Stimulated activated CD8-positive, alpha-beta memory T cell treated with anti-CD3 and anti-CD28 coated beads, Interleukin-4, amount 100 ng/mL, for 4 hours (primary cell): ENCODE results near the gene TFAP2D.
A peak's percentile ranks its signal among the peaks of the same experiment; 100 is the strongest.

Experiments
- DNase-seq, 2 donors: peaks; one replicate each; pipeline ENCODE4 v3.0.0-alpha.2; 2020; ENCODE audit warnings: low read depth in 2 of 2, low spot score in 1 of 2

TFAP2D gene

GRCh38 chr6:50718566-50718965, 5.2 kb downstream of the TFAP2D start:
- DNase-seq: no peak

DNA sequence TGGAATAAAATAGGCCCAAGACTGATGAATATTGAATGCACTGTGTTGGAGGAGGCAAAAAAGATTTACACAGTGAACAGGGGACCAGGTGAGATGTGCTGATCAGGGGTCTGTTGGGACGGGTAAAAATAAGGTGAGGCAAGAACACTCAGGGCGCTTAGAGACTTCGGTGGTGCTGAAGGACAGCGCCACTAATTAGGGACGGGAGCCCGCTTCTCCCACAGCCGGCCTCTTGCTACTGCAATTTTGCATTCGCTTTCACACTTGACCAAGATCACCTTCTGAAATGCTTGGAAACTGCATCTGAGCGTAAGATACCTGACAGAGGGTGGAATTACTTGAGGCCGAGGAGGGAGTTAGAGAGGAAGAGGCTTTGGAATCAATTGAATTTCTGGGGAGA, 7.3 kb downstream of the TFAP2D start:
- no peak for DNase-seq

GRCh38 chr6:50721978-50722377, 8.7 kb downstream of the TFAP2D start:
- DNase-seq: no peak

DNA sequence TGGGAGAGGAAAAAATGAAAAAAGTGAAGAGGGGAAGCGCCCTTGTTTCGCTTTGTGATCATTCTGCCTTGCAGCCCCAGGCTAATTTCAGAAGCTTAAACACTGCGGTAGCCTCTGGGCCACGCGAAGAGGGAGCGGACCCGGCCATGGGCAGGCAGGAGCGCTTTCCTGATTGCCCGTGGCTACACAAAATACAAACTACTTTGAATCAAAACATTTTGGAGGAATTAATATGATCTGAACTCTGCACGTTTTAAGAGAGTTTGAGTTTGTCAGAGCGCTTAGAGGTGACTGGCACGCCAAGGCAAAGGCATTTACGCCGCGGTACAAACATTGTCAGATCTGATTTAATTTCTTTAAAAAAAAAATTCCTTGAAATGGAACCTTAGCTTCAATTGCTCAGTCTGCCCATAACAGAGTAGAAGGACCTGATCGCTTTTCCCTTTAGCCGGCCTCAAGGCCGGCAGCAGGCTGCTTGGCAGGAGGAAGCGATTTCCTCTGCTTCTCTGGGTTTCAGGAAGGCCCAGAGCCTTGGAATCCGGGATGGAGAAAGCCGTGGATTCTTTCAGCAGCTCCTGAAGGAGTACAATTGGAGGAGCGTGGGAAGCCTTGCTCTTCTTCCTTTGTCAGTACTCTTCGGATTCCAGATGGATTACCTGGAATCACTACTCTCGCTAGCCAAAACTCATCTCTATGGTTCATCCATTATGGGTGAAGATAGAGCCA, 9.7 kb downstream of the TFAP2D start:
- DNase-seq: no peak

DNA sequence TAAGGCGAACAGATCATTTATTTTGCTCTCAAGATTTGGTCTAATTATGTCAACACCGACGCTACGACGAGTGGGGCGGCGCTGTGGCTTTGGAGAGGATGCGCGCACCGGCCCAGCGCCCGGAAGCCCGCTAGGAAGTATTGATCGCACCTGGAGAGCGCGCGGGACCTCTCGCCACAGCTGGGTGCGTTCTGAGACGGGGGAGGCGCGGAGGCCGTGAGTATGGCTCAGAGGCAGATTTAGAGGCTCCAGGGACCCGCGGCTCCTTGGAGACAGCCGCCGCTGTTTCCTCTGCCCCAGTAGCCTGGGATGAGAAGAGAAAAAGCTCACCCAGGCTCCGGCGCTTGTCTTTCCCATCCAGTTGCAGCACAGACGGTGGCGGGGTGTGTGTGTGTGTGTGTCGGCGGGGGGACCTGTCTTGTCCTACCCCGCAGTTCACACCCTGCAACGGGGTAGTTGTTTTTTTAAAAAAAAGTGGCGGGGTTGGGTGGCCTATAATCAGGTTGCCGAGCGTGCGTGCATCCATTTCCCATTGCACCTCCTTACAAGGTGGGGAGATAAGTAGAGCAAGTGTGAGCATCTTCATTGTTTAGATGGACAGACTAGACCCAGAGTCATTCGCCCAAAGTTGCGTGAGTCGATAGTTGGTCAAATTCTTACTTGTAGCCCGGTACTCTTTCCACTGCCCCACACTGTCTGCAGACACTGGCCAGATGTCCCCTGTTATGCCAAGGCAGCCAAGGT, 11.2 kb downstream of the TFAP2D start:
- DNase-seq: no peak

GRCh38 chr6:50734488-50734887, 21.2 kb downstream of the TFAP2D start:
- DNase-seq: no peak

DNA sequence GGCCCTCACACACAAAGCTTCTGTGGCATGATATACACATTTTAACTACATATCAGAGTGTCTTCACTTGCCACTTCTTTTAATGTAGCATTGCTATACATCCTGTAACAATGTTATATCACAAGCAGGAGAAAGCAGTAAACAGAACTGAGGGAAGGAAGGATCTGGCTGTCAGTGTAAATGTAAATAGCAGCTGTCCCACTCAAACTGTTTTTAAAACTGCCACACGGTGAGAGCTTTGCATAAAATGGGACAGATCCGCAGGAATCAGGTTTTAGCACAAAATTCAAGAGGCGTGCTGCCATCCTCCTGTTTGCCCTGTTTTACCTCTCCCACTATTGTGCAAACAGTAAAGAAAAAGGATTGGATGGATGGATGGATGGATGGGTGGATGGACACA, 28.8 kb downstream of the TFAP2D start:
- DNase-seq: no peak

DNA sequence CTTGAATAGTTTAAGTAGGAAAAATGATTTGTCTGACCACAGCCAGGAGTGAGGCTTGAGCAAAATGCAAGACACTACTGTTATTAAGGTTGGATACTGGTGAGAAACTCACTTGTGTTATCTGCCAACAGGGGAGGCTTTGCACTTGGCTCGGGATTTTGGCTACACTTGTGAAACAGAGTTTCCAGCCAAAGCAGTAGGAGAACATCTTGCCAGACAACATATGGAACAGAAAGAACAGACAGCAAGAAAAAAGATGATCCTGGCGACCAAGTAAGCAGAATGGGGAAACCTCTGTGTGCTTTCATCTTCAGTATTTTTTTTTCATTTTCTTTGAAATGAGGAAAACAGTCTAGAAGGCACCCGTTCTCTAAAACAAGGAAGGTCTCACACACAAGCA, 31.6 kb downstream of the TFAP2D start:
- DNase-seq: no peak

GRCh38 chr6:50762798-50763197, 49.5 kb downstream of the TFAP2D start:
- no peak for DNase-seq

GRCh38 chr6:50778696-50779095, 65.4 kb downstream of the TFAP2D start:
- DNase-seq: no peak

DNA sequence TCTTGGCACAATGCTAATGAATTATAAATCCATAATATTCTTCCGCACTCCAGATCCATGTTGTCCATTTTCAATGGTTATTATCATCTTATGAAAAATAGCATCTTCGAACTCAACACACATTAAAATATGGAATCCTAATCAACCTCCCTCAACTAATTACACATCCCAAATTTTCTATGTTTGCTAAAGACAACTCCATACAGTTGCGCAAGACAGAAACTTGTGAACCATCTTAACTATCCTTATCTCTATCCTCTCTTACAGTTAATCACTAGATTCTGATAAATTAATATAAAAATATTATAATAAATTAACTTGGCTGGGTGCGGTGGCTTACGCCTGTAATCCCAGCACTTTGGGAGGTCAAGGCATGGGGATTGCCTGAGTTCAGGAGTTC, 67.1 kb downstream of the TFAP2D start:
- no peak for DNase-seq

GRCh38 chr6:50785921-50786320, 72.6 kb downstream of the TFAP2D start:
- DNase-seq: no peak

DNA sequence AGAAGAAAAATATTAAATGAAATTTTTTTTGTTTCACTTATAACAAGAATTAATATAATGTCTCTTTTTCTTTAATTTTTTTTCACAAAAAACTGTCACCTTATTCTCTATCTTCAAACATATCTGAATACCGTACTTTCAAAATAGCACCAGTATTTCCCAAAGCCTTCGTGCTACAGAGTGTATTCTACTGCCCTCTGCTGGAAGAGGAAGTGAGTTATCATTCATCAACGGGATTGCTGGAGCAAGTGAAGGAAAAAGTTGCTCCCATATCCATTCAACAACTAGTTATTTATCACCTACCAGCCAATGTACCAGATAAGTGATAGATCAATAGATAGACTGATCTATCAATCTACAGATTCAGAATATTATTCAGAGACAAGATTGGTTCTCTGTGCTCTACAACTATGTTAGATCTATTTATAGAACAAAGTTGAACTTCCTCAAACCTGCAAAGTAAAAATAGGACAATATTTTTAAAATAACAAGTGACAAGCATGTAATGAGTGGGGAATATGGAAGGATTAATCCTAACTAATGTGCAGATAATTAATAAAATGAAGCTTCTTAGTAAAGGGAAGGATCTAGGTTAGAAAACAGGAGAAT, 78.7 kb downstream of the TFAP2D start:
- DNase-seq: no peak

GRCh38 chr6:50792771-50793170, 79.4 kb downstream of the TFAP2D start:
- DNase-seq: no peak

DNA sequence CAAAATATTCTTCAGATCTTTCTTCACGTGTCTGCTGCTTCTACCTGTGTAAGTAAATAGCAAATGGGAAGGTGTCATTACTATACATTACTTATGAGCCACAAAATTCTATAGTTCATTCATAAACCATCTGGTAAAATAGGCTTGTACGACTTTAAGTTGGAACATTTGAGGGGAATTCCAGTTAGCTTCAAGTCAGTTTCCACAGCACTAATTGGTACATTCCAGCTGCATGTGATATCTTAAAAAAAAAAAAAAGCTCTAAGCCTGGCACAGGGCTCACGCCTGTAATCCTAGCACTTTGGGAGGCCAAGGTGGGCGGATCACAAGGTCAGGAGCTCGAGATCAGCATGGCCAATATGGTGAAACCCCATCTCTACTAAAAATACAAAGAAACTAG, 82.2 kb downstream of the TFAP2D start:
- DNase-seq: no peak

DNA sequence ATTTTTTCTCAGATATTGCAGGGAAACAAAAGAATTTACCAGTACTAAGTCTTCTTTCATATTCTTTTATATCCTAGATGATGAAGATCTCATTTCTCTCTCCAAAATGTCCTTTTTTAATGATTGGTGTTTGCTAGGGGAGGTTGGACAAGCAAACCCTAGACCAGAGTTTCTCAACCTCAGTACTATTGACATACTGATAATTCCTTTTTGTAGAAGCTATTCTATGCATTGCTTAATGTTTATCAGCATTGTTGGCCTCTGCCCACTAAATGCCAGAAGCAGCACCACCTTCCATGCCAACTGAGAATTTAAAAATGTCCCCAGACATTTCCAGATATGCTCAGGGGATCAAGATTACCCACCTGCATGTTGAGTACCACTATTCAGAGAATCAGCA, 91.0 kb downstream of the TFAP2D start:
- DNase-seq: no peak

GRCh38 chr6:50807035-50807434, 93.7 kb downstream of the TFAP2D start:
- no peak for DNase-seq

GRCh38 chr6:50815436-50816114, 102.2 kb downstream of the TFAP2D start:
- DNase-seq: no peak

DNA sequence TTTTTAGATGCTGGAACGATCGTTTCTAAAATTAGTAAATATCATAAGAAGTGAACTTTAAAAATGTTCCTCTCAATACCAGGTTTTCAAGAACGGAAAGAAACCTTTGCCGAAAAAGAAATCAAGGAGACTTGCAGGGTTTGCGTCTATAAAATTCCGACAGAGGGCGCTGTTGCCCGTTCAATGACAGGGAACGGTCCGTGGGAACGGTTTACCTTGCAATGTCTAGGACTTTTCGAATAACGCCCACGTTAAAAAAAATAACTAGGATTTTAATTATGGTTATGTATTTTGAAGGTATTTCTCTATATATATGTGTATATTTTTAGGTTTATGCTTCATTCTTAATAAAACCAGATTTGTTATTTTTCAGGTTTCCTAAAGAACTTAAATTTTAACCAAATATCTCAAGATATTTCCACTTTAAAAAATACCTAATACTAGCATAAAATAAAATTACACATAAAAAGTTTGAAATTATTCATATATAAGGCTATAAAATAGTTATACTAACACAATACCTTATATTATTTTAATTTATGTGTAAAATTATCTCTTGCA, 102.9 kb downstream of the TFAP2D start:
- peak in 1 of 2 donors; percentile 22 for DNase-seq

GRCh38 chr6:50816947-50817645, 103.8 kb downstream of the TFAP2D start:
- no peak for DNase-seq

- no peak for DNase-seq
Measured at GRCh38 chr6:50817646-50817950, 104.3 kb downstream of the TFAP2D start.
